Endodermal cell (in vitro differentiated cells): ENCODE results near the gene NDFIP2. TPM values are rescaled to one million over a fixed set of nuclear protein-coding genes. Genes with fewer than 3 reads are reported as not detected.

ENCODE experiments used
- DNase-seq: peaks from one replicate; pipeline ENCODE4 v3.0.0-alpha.2; 2017
- H3K27ac ChIP-seq: 2 replicates; pipeline ENCODE4 v1.5.1; 2013; ENCODE audit warnings: mild to moderate bottlenecking, low read depth, low read length, moderate library complexity
- H3K27me3 ChIP-seq: 2 replicates; pipeline ENCODE4 v1.6.1; 2013; ENCODE audit warnings: mild to moderate bottlenecking, low read length, moderate library complexity; ENCODE audit not compliant: insufficient read depth, control insufficient read depth, poor library complexity, severe bottlenecking
- H3K36me3 ChIP-seq: 2 replicates; pipeline ENCODE4 v1.7.0; 2013; ENCODE audit warnings: mild to moderate bottlenecking, low read length, moderate library complexity; ENCODE audit not compliant: control insufficient read depth, insufficient read depth
- H3K4me1 ChIP-seq: one replicate; pipeline ENCODE4 v1.7.0; 2013; ENCODE audit warnings: low read length; ENCODE audit not compliant: control insufficient read depth, insufficient read depth
- H3K4me3 ChIP-seq: 2 replicates; pipeline ENCODE4 v1.5.1; 2013; ENCODE audit warnings: mild to moderate bottlenecking, low read length, moderate library complexity
- H3K9ac ChIP-seq: 2 replicates; pipeline ENCODE4 v1.6.1; 2013; ENCODE audit warnings: mild to moderate bottlenecking, low read length, moderate library complexity; ENCODE audit not compliant: poor library complexity, severe bottlenecking; ENCODE audit errors: extremely low read depth
- H3K9me3 ChIP-seq: 2 replicates; pipeline ENCODE4 v1.6.1; 2013; ENCODE audit warnings: mild to moderate bottlenecking, low read length, moderate library complexity; ENCODE audit not compliant: control insufficient read depth
- H3K27ac Mint-ChIP-seq: 2 replicates; pipeline ENCODE4 v1.8.0; 2020; ENCODE audit warnings: mixed read lengths
- H3K27me3 Mint-ChIP-seq: 2 replicates; pipeline ENCODE4 v1.8.0; 2021; ENCODE audit warnings: mild to moderate bottlenecking, mixed read lengths; ENCODE audit not compliant: insufficient read depth
- H3K36me3 Mint-ChIP-seq: 2 replicates; pipeline ENCODE4 v1.8.0; 2020; ENCODE audit warnings: low read depth, mixed read lengths
- H3K4me1 Mint-ChIP-seq: 2 replicates; pipeline ENCODE4 v1.8.0; 2020; ENCODE audit warnings: mixed read lengths
- H3K4me3 Mint-ChIP-seq: 2 replicates; pipeline ENCODE4 v1.8.0; 2020; ENCODE audit warnings: mild to moderate bottlenecking, moderate library complexity, mixed read lengths
- H3K9me3 Mint-ChIP-seq: 2 replicates; pipeline ENCODE4 v1.8.0; 2020; ENCODE audit warnings: mild to moderate bottlenecking, mixed read lengths
- CTCF ChIP-seq: fragments of 200-600 bp; sonication (generic); conservative IDR thresholded peaks from 2 replicates; pipeline ENCODE4 v1.5.0; 2021; ENCODE audit warnings: antibody characterized with exemption, mild to moderate bottlenecking
- WGBS, 2 experiments: methylation state at CpG; one replicate each; pipeline versions ENCODE4 v1.1.5 to v1.1.7; 2013; ENCODE audit warnings: missing lambda C conversion rate in 2 of 2, mixed read lengths in 1 of 2; ENCODE audit not compliant: insufficient coverage in 1 of 2, insufficient read length in 1 of 2; 5-methylcytosine and 5-hydroxymethylcytosine counted together
- total RNA-seq, 2 donors: library from RNA; stranded (reverse); fragmentation: NEBNext Ultra II Directional in 1 of 2; extraction: Animal tissue kit (Norgen Biotek cat#: 25700) in 1 of 2; gene quantifications; 2 replicates in 1 of 2; 3 replicates in 1 of 2; pipeline ENCODE4 v1.2.1, GENCODE V29; 2021

Gene NDFIP2
- total RNA-seq, 2 donors from 2014 or later = 27.9 to 29.2 TPM

DNA sequence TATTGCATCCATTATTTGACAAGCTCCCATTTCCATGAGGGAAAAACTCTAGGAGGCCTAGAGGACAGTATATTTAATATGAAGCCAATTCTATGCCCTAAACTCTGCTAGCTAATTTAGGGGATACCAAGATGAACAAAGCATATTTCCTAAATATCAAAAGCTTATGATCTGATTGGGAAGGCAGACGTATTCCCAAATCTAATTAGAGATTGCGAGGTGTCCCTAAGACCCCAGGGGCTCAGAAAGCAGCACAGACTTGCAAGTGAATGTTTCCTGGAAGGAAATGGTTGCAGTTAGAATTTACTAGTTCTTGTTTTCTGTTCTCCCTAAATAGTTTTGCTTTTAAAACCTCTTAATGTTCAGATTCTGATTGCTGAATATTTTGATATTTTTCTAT, 30.7 kb downstream of the NDFIP2 start:
- H3K9me3 Mint-ChIP-seq = no peaks in the 10 kb centered on the region
- Histone ChIP-seq H3K4me1 (no peaks in the 10 kb centered on the region), H3K36me3 (no peaks in the 10 kb centered on the region), H3K27ac (no peak overlapping the region), H3K9ac (no peak overlapping the region), H3K4me3 (no peak overlapping the region), H3K9me3 (no peaks in the 10 kb centered on the region), H3K27me3 (no peaks in the 10 kb centered on the region)
- DNase-seq = no peak
- peaks cover 19% of the 10 kb centered on the region for H3K4me1 Mint-ChIP-seq
- no peaks in the 10 kb centered on the region for H3K27me3 Mint-ChIP-seq
- H3K27ac Mint-ChIP-seq = no peak overlapping the region
- 91% methylated on average over 2 of the region's 2 CpGs; no CpG with 5 or more reads in 1 of the 2 experiments for WGBS, 2 experiments
- H3K4me3 Mint-ChIP-seq = no peak overlapping the region
- TF ChIP-seq CTCF = no peak
- peaks cover 2% of the 10 kb centered on the region for H3K36me3 Mint-ChIP-seq

GRCh38 chr13:79512950-79513349, 32.0 kb downstream of the NDFIP2 start:
- DNase-seq = no peak
- peaks cover 2% of the 10 kb centered on the region for H3K36me3 Mint-ChIP-seq
- H3K4me1 Mint-ChIP-seq = peaks cover 19% of the 10 kb centered on the region
- Histone ChIP-seq H3K9me3 (no peaks in the 10 kb centered on the region), H3K27me3 (no peaks in the 10 kb centered on the region), H3K27ac (no peak overlapping the region), H3K9ac (no peak overlapping the region), H3K36me3 (no peaks in the 10 kb centered on the region), H3K4me3 (no peak overlapping the region), H3K4me1 (no peaks in the 10 kb centered on the region)
- no peak for TF ChIP-seq CTCF
- H3K27me3 Mint-ChIP-seq = no peaks in the 10 kb centered on the region
- H3K4me3 Mint-ChIP-seq = no peak overlapping the region
- no peak overlapping the region for H3K27ac Mint-ChIP-seq
- no peaks in the 10 kb centered on the region for H3K9me3 Mint-ChIP-seq

GRCh38 chr13:79516595-79516994, 35.6 kb downstream of the NDFIP2 start:
- H3K27ac Mint-ChIP-seq = no peak overlapping the region
- Histone ChIP-seq H3K27ac (no peak overlapping the region), H3K9me3 (no peaks in the 10 kb centered on the region), H3K27me3 (no peaks in the 10 kb centered on the region), H3K4me3 (no peak overlapping the region), H3K4me1 (no peaks in the 10 kb centered on the region), H3K36me3 (no peaks in the 10 kb centered on the region), H3K9ac (no peak overlapping the region)
- TF ChIP-seq CTCF = no peak
- H3K9me3 Mint-ChIP-seq = no peaks in the 10 kb centered on the region
- DNase-seq = no peak
- H3K4me3 Mint-ChIP-seq = no peak overlapping the region
- peaks cover 3% of the 10 kb centered on the region for H3K36me3 Mint-ChIP-seq
- H3K27me3 Mint-ChIP-seq = no peaks in the 10 kb centered on the region
- H3K4me1 Mint-ChIP-seq = peaks cover 16% of the 10 kb centered on the region
